Fibroblast of lung (primary cell): ENCODE measurements around the gene SLMAP. TPM values are rescaled to one million over a fixed set of nuclear protein-coding genes. Genes with fewer than 3 reads are reported as not detected.
A peak's percentile ranks its signal among the peaks of the same experiment; 100 is the strongest.

ENCODE experiments used
- DNase-seq, 2 donors: peaks; one replicate each; pipeline versions ENCODE4 v3.0.0 to v3.0.0-alpha.2; 2010; ENCODE audit warnings: low read depth in 2 of 2
- H2AFZ ChIP-seq: 2 replicates; pipeline ENCODE4 v1.5.1; 2012; ENCODE audit warnings: low read length, control low read depth, inconsistent platforms
- H3K27ac ChIP-seq: 2 replicates; pipeline ENCODE4 v1.5.1; 2011; ENCODE audit warnings: low read length, control low read depth; ENCODE audit not compliant: insufficient read depth
- H3K27me3 ChIP-seq: 2 replicates; pipeline ENCODE4 v1.5.1; 2011; ENCODE audit warnings: mild to moderate bottlenecking, low read length; ENCODE audit not compliant: control insufficient read depth, insufficient read depth
- H3K36me3 ChIP-seq: 2 replicates; pipeline ENCODE4 v1.5.1; 2011; ENCODE audit warnings: low read length; ENCODE audit not compliant: control insufficient read depth, insufficient read depth
- H3K4me1 ChIP-seq: 2 replicates; pipeline ENCODE4 v1.5.1; 2011; ENCODE audit warnings: low read length; ENCODE audit not compliant: control insufficient read depth, insufficient read depth; ENCODE audit errors: extremely low read depth
- H3K4me2 ChIP-seq: 2 replicates; pipeline ENCODE4 v1.5.1; 2011; ENCODE audit warnings: low read length, control low read depth; ENCODE audit not compliant: insufficient read depth; ENCODE audit errors: extremely low read depth
- H3K4me3 ChIP-seq, 4 experiments: fragments of 200-600 bp in 1 of 4; sonication (generic) in 1 of 4; replicated peaks in 1 of 4; 2 replicates each; pipeline ENCODE4 v1.5.1; 2011 to 2016; ENCODE audit warnings: low read length in 4 of 4, low read depth in 3 of 4, mild to moderate bottlenecking in 3 of 4, control low read depth in 2 of 4, inconsistent platforms in 1 of 4, mixed read lengths in 1 of 4; ENCODE audit not compliant: insufficient read depth in 1 of 4; ENCODE audit errors: control extremely low read depth in 1 of 4
- H3K79me2 ChIP-seq: 2 replicates; pipeline ENCODE4 v1.5.1; 2012; ENCODE audit warnings: mild to moderate bottlenecking, low read length, inconsistent platforms; ENCODE audit not compliant: control insufficient read depth, insufficient read depth
- H3K9ac ChIP-seq: 2 replicates; pipeline ENCODE4 v1.5.1; 2011; ENCODE audit warnings: mild to moderate bottlenecking, low read length, control low read depth; ENCODE audit not compliant: insufficient read depth
- H3K9me3 ChIP-seq: 2 replicates; pipeline ENCODE4 v1.5.1; 2012; ENCODE audit warnings: low read depth, low read length; ENCODE audit not compliant: control insufficient read depth, insufficient read depth
- H4K20me1 ChIP-seq: 2 replicates; pipeline ENCODE4 v1.5.1; 2011; ENCODE audit warnings: low read length; ENCODE audit not compliant: control insufficient read depth, insufficient read depth; ENCODE audit errors: extremely low read depth
- CTCF ChIP-seq, 2 donors: IDR thresholded peaks in 1 of 2; conservative IDR thresholded peaks in 1 of 2; 1 replicate in 1 of 2; 2 replicates in 1 of 2; pipeline ENCODE4 v1.5.1; 2011 to 2012; ENCODE audit warnings: low read length in 2 of 2, control low read depth in 1 of 2, inconsistent platforms in 1 of 2, low read depth in 1 of 2, mild to moderate bottlenecking in 1 of 2
- EZH2 ChIP-seq: IDR thresholded peaks from 2 replicates; pipeline ENCODE4 v1.5.1; 2012; ENCODE audit warnings: low read length, control low read depth, mild to moderate bottlenecking; ENCODE audit errors: missing control alignments
- polyA plus RNA-seq, 2 donors: library from polyadenylated mRNA; depleted of rRNA in 1 of 2; stranded (reverse) in 1 of 2; unstranded in 1 of 2; fragments of >200 nt; gene quantifications; 2 replicates each; pipeline ENCODE4 v1.2.1, GENCODE V29; 2011 to 2012; ENCODE audit warnings: missing spikeins in 1 of 2
- total RNA-seq: library from RNA; depleted of rRNA; stranded (reverse); fragments of >200 nt; gene quantifications from 2 replicates; pipeline ENCODE4 v1.2.1, GENCODE V29; 2014

Gene SLMAP
- total and polyA plus RNA-seq, 2 donors (not counting 1 experiment from before 2014, with no cell fraction given), result 35.3 to 55.5 TPM

GRCh38 chr3:57956833-57957174 is 200.7 kb downstream of the SLMAP start:
- H3K4me3 ChIP-seq, result no peak overlapping the region
- no peak for DNase-seq
- H3K9ac ChIP-seq, result no peak overlapping the region
- H2AFZ ChIP-seq, result no peak overlapping the region
- no peaks in the 10 kb centered on the region for H3K36me3 ChIP-seq
- peak overlapping the region; percentile 61 for H3K27ac ChIP-seq
- no peaks in the 10 kb centered on the region for H3K27me3 ChIP-seq
- TF ChIP-seq CTCF (conservative IDR thresholded peaks at IDR 0.05 in 1 of 2, IDR thresholded peaks at IDR 0.05 in 1 of 2; ENCODE audit: low read depth in 1 of 2, low read length in 2 of 2) (no peak), EZH2 (no peak)
- H3K79me2 ChIP-seq, result no peaks in the 10 kb centered on the region
- no peak overlapping the region for H3K4me2 ChIP-seq
- H3K4me1 ChIP-seq, result peaks cover 18% of the 10 kb centered on the region
- no peaks in the 10 kb centered on the region for H3K9me3 ChIP-seq
- H4K20me1 ChIP-seq, result no peaks in the 10 kb centered on the region

- Histone ChIP-seq H3K4me1 (peaks cover 10% of the 10 kb centered on the region), H3K9ac (no peak overlapping the region), H3K79me2 (no peaks in the 10 kb centered on the region), H4K20me1 (no peaks in the 10 kb centered on the region), H3K27me3 (no peaks in the 10 kb centered on the region), H3K36me3 (no peaks in the 10 kb centered on the region), H2AFZ (no peak overlapping the region), H3K4me2 (no peak overlapping the region), H3K4me3 (no peak overlapping the region), H3K9me3 (no peaks in the 10 kb centered on the region), H3K27ac (no peak overlapping the region)
- no peak for DNase-seq
- TF ChIP-seq CTCF (conservative IDR thresholded peaks at IDR 0.05 in 1 of 2, IDR thresholded peaks at IDR 0.05 in 1 of 2; ENCODE audit: low read depth in 1 of 2, low read length in 2 of 2), result no peak
- no peak for TF ChIP-seq EZH2
These were observed 201.7 kb downstream of the SLMAP start for GRCh38 chr3:57957824-57958223.

GRCh38 chr3:57958642-57959422 is 202.7 kb downstream of the SLMAP start:
- no peaks in the 10 kb centered on the region for H3K9me3 ChIP-seq
- H3K9ac ChIP-seq, result no peak overlapping the region
- H4K20me1 ChIP-seq, result no peaks in the 10 kb centered on the region
- H3K36me3 ChIP-seq, result no peaks in the 10 kb centered on the region
- H3K4me2 ChIP-seq, result no peak overlapping the region
- peak in 1 of 2 donors; percentile 63 for DNase-seq
- H3K4me1 ChIP-seq, result peaks cover 10% of the 10 kb centered on the region
- no peak overlapping the region for H2AFZ ChIP-seq
- H3K79me2 ChIP-seq, result no peaks in the 10 kb centered on the region
- H3K27ac ChIP-seq, result no peak overlapping the region
- no peaks in the 10 kb centered on the region for H3K27me3 ChIP-seq
- H3K4me3 ChIP-seq, result no peak overlapping the region
- TF ChIP-seq EZH2 (no peak), CTCF (conservative IDR thresholded peaks at IDR 0.05 in 1 of 2, IDR thresholded peaks at IDR 0.05 in 1 of 2; ENCODE audit: low read depth in 1 of 2, low read length in 2 of 2) (no peak)
